Right kidney (tissue), 1 donor: ENCODE results near the gene ENKUR.
"Not testable (repeated sequence)": the region's sequence is repeated elsewhere in the genome, so short reads cannot be mapped to it uniquely, and the experiment has no call there.

Experiments used
- DNase-seq: peaks from one replicate; pipeline ENCODE4 v3.0.0-alpha.2; 2016

Gene ENKUR

GRCh38 chr10:25024528-25024927 lies 8.6 kb upstream of the ENKUR start:
- no peak for DNase-seq

GRCh38 chr10:25023278-25023677 lies 7.3 kb upstream of the ENKUR start:
- DNase-seq, result no peak

GRCh38 chr10:25018703-25019102 lies 2.7 kb upstream of the ENKUR start:
- DNase-seq, result no peak

- peak; percentile 7 for DNase-seq
Observed at GRCh38 chr10:25017661-25018060, 1.7 kb upstream of the ENKUR start.

DNA sequence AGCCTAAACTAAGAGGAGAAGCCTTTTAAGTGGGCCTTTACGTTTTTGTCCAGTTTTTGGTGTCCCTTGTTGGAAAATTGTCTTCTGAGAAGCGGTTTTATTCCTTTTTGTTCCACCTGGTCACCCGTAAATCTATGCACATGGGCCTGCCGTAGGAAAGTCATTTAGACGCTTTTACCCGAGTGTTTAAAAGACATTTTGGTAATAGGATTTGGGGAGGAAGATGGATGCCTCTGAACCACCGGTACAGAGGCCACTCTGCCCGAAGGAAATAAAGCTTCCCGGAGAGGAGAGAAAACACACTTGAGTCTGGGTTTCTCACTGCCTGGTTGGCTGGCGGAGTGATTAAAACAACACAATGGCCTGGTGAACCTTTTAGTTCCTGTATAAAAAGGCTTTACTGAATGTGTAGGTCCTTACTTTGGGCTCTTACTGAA lies 1.2 kb upstream of the ENKUR start:
- DNase-seq, result no peak

- DNase-seq, result peak; percentile 98
Observed at GRCh38 chr10:25016376-25017153, 607 bp upstream of the ENKUR start, which contains the start of gene THNSL1. Gene THNSL1 (plus strand): TSS chr10:25016612. CDS start chr10:25023224, 6,612 bp downstream.

DNA sequence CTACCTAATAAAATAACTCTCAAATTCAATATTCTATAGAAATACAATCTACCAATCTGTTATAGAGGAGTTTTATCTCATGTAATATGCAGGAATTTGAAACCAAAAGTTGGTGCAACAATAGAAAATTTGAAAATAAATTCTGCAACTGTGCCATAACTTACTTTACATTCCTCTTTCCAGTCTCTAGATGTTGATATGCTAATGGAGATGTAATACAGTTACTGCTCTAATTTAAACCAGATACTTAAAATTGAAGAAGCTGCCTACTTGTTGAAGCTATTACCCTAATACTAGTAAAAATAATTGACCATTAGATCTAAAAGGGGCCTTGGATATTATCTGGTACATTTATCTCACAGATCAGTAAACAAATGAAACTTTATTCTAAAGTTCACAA lies 1.4 kb downstream of the ENKUR start:
- DNase-seq, result no peak

GRCh38 chr10:25011591-25011990 lies 4.4 kb downstream of the ENKUR start:
- not testable (repeated sequence) for DNase-seq

DNA sequence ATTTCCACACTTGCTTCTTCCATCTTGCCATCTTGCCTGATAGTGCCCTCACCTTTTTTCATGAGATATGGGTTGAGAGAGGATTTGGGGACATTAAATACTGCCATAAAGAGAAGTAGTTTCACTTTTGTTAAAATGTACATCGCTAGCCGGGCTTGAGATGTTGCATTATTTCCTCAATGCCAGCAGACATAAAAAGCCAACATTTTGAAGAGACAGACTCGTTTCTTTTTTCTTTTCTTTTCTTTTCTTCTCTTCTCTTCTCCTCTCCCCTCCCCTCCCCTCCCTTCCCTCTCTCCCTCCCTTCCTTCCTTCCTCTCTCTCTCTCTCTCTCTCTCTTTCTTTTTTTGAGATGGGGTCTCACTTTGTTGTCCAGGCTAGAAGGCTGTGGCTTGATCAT lies 17.9 kb downstream of the ENKUR start:
- DNase-seq, result no peak

- DNase-seq, result no peak
Observed at GRCh38 chr10:24995072-24995471, 20.9 kb downstream of the ENKUR start.

DNA sequence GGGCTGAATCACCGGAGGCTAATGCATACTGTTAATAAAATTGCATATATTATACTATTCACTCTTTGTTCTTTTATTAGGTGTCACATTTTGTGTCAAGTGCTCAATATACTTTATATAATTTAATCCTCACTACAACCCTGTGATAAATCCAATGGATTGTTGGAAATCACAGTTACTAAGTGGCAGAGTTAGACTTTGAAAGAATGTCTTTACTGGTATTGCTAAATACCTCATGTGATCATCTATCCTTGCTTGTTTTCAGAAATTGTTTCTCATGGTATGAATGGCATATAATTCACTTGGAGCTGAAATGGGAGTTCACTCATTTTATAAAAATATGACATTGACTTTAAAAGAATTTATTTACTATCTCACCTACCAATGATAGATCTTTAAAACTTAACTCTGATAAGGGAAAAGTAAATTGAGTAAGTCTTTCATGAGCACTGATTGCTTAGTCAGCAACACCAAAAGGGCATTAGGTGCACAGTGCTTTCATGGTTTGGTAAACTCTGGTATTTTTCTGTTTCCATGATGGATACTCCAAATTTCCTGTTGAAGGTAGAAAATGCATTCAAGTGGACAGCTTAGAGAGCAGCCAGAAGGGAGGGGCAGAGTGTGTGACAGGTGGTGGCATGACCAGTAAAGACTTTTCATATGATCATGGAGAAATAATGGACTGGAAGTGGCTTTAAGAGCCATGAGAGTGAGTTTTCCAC lies 22.6 kb downstream of the ENKUR start:
- no peak for DNase-seq

DNA sequence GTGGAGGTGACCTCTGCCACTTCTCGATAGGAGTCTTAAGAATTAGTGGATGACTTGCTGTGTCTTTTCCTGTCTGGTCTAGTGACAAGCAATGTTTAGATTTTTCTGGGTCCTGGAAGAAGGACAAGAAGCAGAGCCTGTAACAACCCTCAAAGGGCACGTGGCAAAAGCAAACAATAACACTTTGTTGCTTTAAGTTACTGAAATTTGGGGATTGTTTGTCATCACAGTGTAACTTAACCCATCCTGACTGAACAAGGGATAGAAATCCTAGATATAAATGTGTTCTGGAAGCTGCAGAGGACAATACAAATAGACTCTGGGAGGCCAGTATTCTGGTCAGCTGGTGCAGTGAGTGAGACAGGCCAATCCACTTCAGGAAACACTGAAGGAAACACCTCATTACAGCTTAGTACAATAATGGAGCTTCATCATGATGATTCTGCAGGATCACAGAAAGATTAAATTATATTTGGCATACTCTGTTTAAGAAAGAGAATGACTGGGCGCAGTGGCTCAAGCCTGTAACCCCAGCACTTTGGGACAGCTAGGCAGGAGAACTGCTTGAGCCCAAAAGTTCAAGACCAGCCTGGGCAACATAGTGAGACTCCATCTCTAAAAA lies 23.3 kb downstream of the ENKUR start:
- no peak for DNase-seq

- no peak for DNase-seq
Observed at GRCh38 chr10:24991298-24991697, 24.7 kb downstream of the ENKUR start.

DNA sequence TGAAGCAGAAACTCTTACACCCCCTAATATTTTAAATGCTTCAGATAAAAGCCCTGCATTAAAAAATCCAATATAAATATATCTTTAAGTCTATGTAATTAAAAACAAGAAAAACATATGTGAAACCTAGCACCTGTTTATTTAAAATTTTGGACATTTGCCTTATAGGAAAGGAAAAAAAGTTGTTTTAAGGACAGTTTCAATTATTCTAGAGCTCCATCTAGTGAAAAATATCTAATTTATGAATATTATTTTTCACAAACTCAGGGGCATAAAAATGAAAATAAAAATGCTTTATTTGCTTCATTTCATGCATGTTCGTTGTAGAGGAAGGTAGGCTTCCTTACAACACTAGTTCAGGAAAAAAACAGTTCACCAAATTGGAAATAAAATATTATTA lies 26.1 kb downstream of the ENKUR start:
- no peak for DNase-seq

GRCh38 chr10:24988831-24989640 lies 26.9 kb downstream of the ENKUR start:
- no peak for DNase-seq

- DNase-seq, result no peak
Observed at GRCh38 chr10:24984906-24985305, 31.1 kb downstream of the ENKUR start.

DNA sequence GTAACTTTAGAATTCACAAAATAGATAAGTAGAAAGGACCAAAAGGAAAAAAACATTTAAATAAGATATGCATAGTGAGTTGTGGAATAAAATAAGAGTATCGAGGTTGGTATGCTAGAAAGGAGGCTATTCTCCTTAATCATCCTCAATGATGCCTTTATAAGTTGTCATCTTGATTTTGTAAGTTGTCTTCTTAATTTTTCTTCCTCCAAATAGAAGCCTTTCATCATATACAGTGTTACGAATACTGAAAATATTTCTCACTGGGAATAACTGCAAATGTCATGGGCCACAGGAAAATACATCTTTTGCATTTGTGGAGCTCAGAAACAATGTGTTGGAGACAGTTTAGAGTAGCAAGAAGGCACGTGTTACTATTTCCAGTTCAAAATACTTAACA lies 32.0 kb downstream of the ENKUR start:
- no peak for DNase-seq

- DNase-seq, result no peak
Observed at GRCh38 chr10:24983130-24983529, 32.8 kb downstream of the ENKUR start.

- DNase-seq, result no peak
Observed at GRCh38 chr10:24982319-24983112, 33.4 kb downstream of the ENKUR start.

DNA sequence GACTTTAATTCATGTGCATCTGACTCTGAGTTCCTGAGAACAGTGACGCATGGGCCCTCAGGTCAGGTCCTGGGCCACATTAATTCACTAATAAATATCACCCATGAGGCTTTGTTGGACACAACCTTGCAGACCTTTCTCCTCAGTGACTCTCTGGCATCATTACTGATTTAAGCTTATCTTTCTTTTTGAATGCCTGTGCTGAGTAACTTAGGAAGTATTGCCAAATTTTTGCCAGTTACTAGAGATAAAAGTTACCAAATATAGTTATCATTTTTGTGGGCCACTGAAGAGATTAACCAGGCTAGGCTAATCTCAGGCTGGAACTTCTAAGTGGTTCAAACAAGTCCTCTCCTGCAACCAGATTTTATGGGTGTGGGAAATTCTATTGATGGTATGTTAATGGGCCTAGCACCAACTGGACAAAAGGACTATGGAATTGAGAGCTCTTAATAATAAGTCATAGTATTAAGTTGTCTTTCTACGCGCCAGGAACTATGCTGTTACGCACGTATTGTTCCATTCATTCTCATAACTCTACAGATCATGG lies 34.7 kb downstream of the ENKUR start:
- no peak for DNase-seq

GRCh38 chr10:24979685-24980084 lies 36.3 kb downstream of the ENKUR start:
- no peak for DNase-seq
